ENCODE results near the gene PTGES.

Gene PTGES

GRCh38 chr9:129703667-129704355, 49.0 kb downstream of the PTGES start:
- no peak for TF ChIP-seq POLR2AphosphoS5 (IDR thresholded peaks at IDR 0.05; ENCODE audit: low read depth, low read length)
- no peak for TF ChIP-seq TAF1 (IDR thresholded peaks at IDR 0.05; ENCODE audit: borderline replicate concordance, insufficient read depth, low read length)
- no peak for TF ChIP-seq SIN3A (IDR thresholded peaks at IDR 0.05; ENCODE audit: borderline replicate concordance, insufficient read depth, low read length)
- no peak for TF ChIP-seq REST (IDR thresholded peaks at IDR 0.05; ENCODE audit: insufficient read depth in 1 of 2, low read depth in 2 of 2, low read length in 2 of 2)
- no peak for TF ChIP-seq FOXP2 (optimal IDR thresholded peaks at IDR 0.05; ENCODE audit: borderline replicate concordance, extremely low read depth, extremely low read length, insufficient read depth)

GRCh38 chr9:129702589-129703520, 50.0 kb downstream of the PTGES start:
- no peak for TF ChIP-seq TAF1 (IDR thresholded peaks at IDR 0.05; ENCODE audit: borderline replicate concordance, insufficient read depth, low read length)
- TF ChIP-seq FOXP2 (optimal IDR thresholded peaks at IDR 0.05; ENCODE audit: borderline replicate concordance, extremely low read depth, extremely low read length, insufficient read depth): no peak
- no peak for TF ChIP-seq POLR2AphosphoS5 (IDR thresholded peaks at IDR 0.05; ENCODE audit: low read depth, low read length)
- no peak for TF ChIP-seq SIN3A (IDR thresholded peaks at IDR 0.05; ENCODE audit: borderline replicate concordance, insufficient read depth, low read length)
- no peak for TF ChIP-seq REST (IDR thresholded peaks at IDR 0.05; ENCODE audit: insufficient read depth in 1 of 2, low read depth in 2 of 2, low read length in 2 of 2)

- TF ChIP-seq TAF1 (IDR thresholded peaks at IDR 0.05; ENCODE audit: borderline replicate concordance, insufficient read depth, low read length): no peak
- TF ChIP-seq SIN3A (IDR thresholded peaks at IDR 0.05; ENCODE audit: borderline replicate concordance, insufficient read depth, low read length): no peak
- TF ChIP-seq FOXP2 (optimal IDR thresholded peaks at IDR 0.05; ENCODE audit: borderline replicate concordance, extremely low read depth, extremely low read length, insufficient read depth): no peak
- no peak for TF ChIP-seq REST (IDR thresholded peaks at IDR 0.05; ENCODE audit: insufficient read depth in 1 of 2, low read depth in 2 of 2, low read length in 2 of 2)
- TF ChIP-seq POLR2AphosphoS5 (IDR thresholded peaks at IDR 0.05; ENCODE audit: low read depth, low read length): no peak
Measured at GRCh38 chr9:129701549-129701948, 51.3 kb downstream of the PTGES start.

- no peak for TF ChIP-seq FOXP2 (optimal IDR thresholded peaks at IDR 0.05; ENCODE audit: borderline replicate concordance, extremely low read depth, extremely low read length, insufficient read depth)
- TF ChIP-seq REST (IDR thresholded peaks at IDR 0.05; ENCODE audit: insufficient read depth in 1 of 2, low read depth in 2 of 2, low read length in 2 of 2): no peak
Measured at GRCh38 chr9:129701054-129701453, 51.8 kb downstream of the PTGES start.

Measured in PFSK-1 (cell line).